Measurements from ENCODE around the gene HDAC9.

DNA sequence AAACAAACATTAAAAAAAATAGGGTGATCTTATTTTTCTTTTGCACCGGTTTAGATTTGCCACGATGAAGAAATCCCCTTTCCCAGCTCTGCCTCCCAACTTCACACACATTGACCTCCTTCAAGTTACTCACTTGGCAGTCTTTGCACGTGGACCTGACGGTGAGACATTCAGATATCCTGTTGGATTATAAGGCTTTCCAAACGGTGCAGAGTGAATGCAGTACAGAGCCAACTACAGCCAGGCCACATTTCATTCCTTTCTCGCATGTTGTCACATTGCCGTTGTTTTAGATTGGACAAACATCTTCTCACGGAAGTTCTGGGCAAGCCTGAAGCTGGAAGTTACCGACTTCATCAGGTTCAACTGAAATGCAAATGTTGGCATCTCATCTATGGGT is 159.2 kb downstream of the HDAC9 start:
- TF ChIP-seq POLR2A (IDR thresholded peaks at IDR 0.05; ENCODE audit: low read length) = no peak
- TF ChIP-seq GATA1 (IDR thresholded peaks at IDR 0.05; ENCODE audit: low read depth, low read length) = no peak

Measured in erythroblast (primary cell).